Pancreas (tissue), 10 donors: Measurements from ENCODE around the gene CCDC121. TPM values are rescaled to one million over a fixed set of nuclear protein-coding genes. Genes with fewer than 3 reads are reported as not detected.

Experiments used
- ATAC-seq, 4 donors: fragments of 200-7000 bp; cut with Tn5 transposase; one replicate each; pipeline versions ENCODE4 v1.8.0 to v1.9.1; 2020; ENCODE audit warnings: mild to moderate bottlenecking in 4 of 4, moderate library complexity in 4 of 4
- DNase-seq, 6 donors: peaks; one replicate each; pipeline ENCODE4 v3.0.0-alpha.2; 2020
- FAIRE-seq: peaks from 2 replicates; lab custom pipeline; 2012; peaks lifted over from hg19 to GRCh38; lab: Jason Lieb, UNC
- H3K27ac ChIP-seq, 4 donors: fragments of 200-600 bp; sonication (generic); 1 replicate in 3 of 4; 2 replicates in 1 of 4; pipeline versions ENCODE4 v1.5.0 to v1.8.0; 2020
- H3K27me3 ChIP-seq, 4 donors: fragments of 200-600 bp; one replicate each; pipeline ENCODE4 v1.8.0; 2021
- H3K36me3 ChIP-seq, 3 donors: fragments of 200-600 bp; sonication (generic) in 1 of 3; one replicate each; pipeline versions ENCODE4 v1.5.0 to v1.8.0; 2020 to 2021
- H3K4me1 ChIP-seq, 3 donors: fragments of 200-600 bp; one replicate each; pipeline ENCODE4 v1.8.0; 2021
- H3K4me3 ChIP-seq, 4 donors: fragments of 200-600 bp; sonication (generic) in 2 of 4; one replicate each; pipeline versions ENCODE4 v1.5.0 to v1.8.0; 2020 to 2021
- H3K9me3 ChIP-seq, 4 donors: fragments of 200-600 bp; one replicate each; pipeline ENCODE4 v1.8.0; 2021
- CTCF ChIP-seq, 4 donors: fragments of 200-600 bp; sonication (generic) in 3 of 4; IDR thresholded peaks; one replicate each; pipeline versions ENCODE4 v1.5.0 to v1.8.0; 2021; ENCODE audit warnings: antibody characterized with exemption in 4 of 4
- WGBS, 2 donors: extraction: QIAGEN DNeasy Blood & Tissue Kit; methylation state at CpG; one replicate each; pipeline ENCODE4 v1.1.7; 2013; 5-methylcytosine and 5-hydroxymethylcytosine counted together
- intact Hi-C, 3 donors: fragments of 100-400 bp; cut with DNase I; formaldehyde crosslinking; loops; one replicate each; pipeline versions ENCODE4 v1.11.1 to v1.14.2; 2022
- polyA plus RNA-seq, 2 donors: library from polyadenylated mRNA; stranded (reverse); fragments of 200-250 nt; gene quantifications; one replicate each; pipeline ENCODE4 v1.2.3, GENCODE V29; 2013
- total RNA-seq, 6 donors: library from RNA; stranded (reverse); fragmentation: NEBNext Ultra II Directional in 4 of 6; extraction: Animal tissue kit (Norgen Biotek cat#: 25700) in 4 of 6; gene quantifications; one replicate each; pipeline versions ENCODE4 v1.2.1 to v1.2.4, GENCODE V29; 2021 to 2023
- donor health status: healthy with polysubstance abuse.
- donor health status: DM: no; HTN: no; CAD: no; lungs with moderate emphysema.
- donor health status: DM: no; HTN: no; CAD: no.
- donor health status: control.
- donor health status: control.
- donor health status: Bipolar disorder and iron deficiency.
- donor health status: DM: yes; HTN: yes; CAD: no.
- donor health status: DM: no; HTN: no; CAD: no.
- donor health status: DM: no; HTN: no; CAD: no.
- donor health status: DM: yes; HTN: yes; CAD: no.

The CCDC121 gene
- total and polyA plus RNA-seq, 8 donors = 1.1 to 3.1 (median 1.8) TPM

- H3K4me1 ChIP-seq = peaks cover 9 to 22% (median 14%) of the 10 kb centered on the region in 3 donors
- FAIRE-seq (no peak), ATAC-seq (no peak), DNase-seq (no peak)
- H3K27ac ChIP-seq = no peak overlapping the region
- 59 to 66% methylated on average over 16 of the region's 16 CpGs for WGBS, 2 donors
- H3K36me3 ChIP-seq = peaks cover 0 to 41% (median 12%) of the 10 kb centered on the region in 3 donors
- H3K9me3 ChIP-seq = no peaks in the 10 kb centered on the region
- no peak for TF ChIP-seq CTCF (IDR thresholded peaks at IDR 0.05)
- intact Hi-C loops = no loop called here
- no peaks in the 10 kb centered on the region for H3K27me3 ChIP-seq
- peak overlapping the region; percentile 81 to 88 (median 85) for H3K4me3 ChIP-seq
Observed at GRCh38 chr2:27664622-27665363, 36.0 kb upstream of the CCDC121 start.

- FAIRE-seq (no peak), ATAC-seq (peak in 2 of 4 donors; percentile 8 to 9), DNase-seq (no peak)
- peaks cover 12 to 26% (median 14%) of the 10 kb centered on the region in 3 donors for H3K4me1 ChIP-seq
- H3K27me3 ChIP-seq = no peaks in the 10 kb centered on the region
- TF ChIP-seq CTCF (IDR thresholded peaks at IDR 0.05) = no peak
- H3K4me3 ChIP-seq = peak overlapping the region; percentile 81 to 88 (median 85)
- H3K9me3 ChIP-seq = no peaks in the 10 kb centered on the region
- peak overlapping the region in 3 of 4 donors; percentile 73 to 90 (median 79) for H3K27ac ChIP-seq
- intact Hi-C loops = no loop called here
- H3K36me3 ChIP-seq = peaks cover 0 to 41% (median 12%) of the 10 kb centered on the region in 3 donors
- 2% methylated on average over 28 of the region's 28 CpGs for WGBS, 2 donors
Observed at GRCh38 chr2:27664154-27664574, 35.4 kb upstream of the CCDC121 start.

GRCh38 chr2:27663285-27664153 is 34.7 kb upstream of the CCDC121 start, which contains the start of the genes SLC4A1AP and SUPT7L:
TSS of gene SLC4A1AP (plus strand) at chr2:27663889. CDS start at chr2:27663915, 26 bp downstream.
TSS of gene SUPT7L (minus strand) at chr2:27663614. CDS start at chr2:27662192, 1,422 bp downstream.
- peaks cover 14 to 29% (median 14%) of the 10 kb centered on the region in 3 donors for H3K4me1 ChIP-seq
- peak; percentile 86 to 94 (median 91) for ATAC-seq
- FAIRE-seq = no peak
- intact Hi-C loops = no loop called here
- TF ChIP-seq CTCF (IDR thresholded peaks at IDR 0.05) = no peak
- DNase-seq = peak; percentile 55 to 82 (median 72)
- peak within 1 kb of the TSS; percentile 81 to 88 (median 85) for H3K4me3 ChIP-seq
- H3K27me3 ChIP-seq = no peaks in the 10 kb centered on the region
- 0% methylated on average over 56 of the region's 56 CpGs for WGBS, 2 donors
- H3K9me3 ChIP-seq = no peaks in the 10 kb centered on the region
- H3K27ac ChIP-seq = peak within 1 kb of the TSS; percentile 49 to 90 (median 76)
- peaks cover 0 to 38% (median 9%) of the 10 kb centered on the region in 3 donors for H3K36me3 ChIP-seq

- Histone ChIP-seq H3K27me3 (no peaks in the 10 kb centered on the region), H3K4me1 (peaks cover 14 to 29% (median 14%) of the 10 kb centered on the region in 3 donors), H3K27ac (no peak overlapping the region), H3K4me3 (no peak overlapping the region), H3K36me3 (peaks cover 0 to 36% (median 13%) of the 10 kb centered on the region in 3 donors), H3K9me3 (no peaks in the 10 kb centered on the region)
- FAIRE-seq (no peak), DNase-seq (no peak), ATAC-seq (no peak)
- intact Hi-C loops = no loop called here
- TF ChIP-seq CTCF (IDR thresholded peaks at IDR 0.05) = no peak
- WGBS, 2 donors = 84 to 86% methylated on average over 1 of the region's 1 CpG
Observed at GRCh38 chr2:27661371-27661770, 32.6 kb upstream of the CCDC121 start.
